Lower lobe of right lung (tissue), 2 donors: ENCODE data around the gene SLC6A19. TPM values are rescaled to one million over a fixed set of nuclear protein-coding genes. Genes with fewer than 3 reads are reported as not detected.

Experiments used
- ATAC-seq, 2 donors: fragments of 200-7000 bp; cut with Tn5 transposase; one replicate each; pipeline ENCODE4 v1.9.1; 2020 to 2022; ENCODE audit warnings: mild to moderate bottlenecking in 2 of 2, moderate library complexity in 2 of 2
- DNase-seq: peaks from one replicate; pipeline ENCODE4 v3.0.0-alpha.2; 2020
- H3K27ac ChIP-seq: fragments of 200-600 bp; one replicate; pipeline ENCODE4 v1.8.0; 2022
- H3K27me3 ChIP-seq: fragments of 200-600 bp; one replicate; pipeline ENCODE4 v1.8.0; 2022; ENCODE audit warnings: low read depth
- H3K36me3 ChIP-seq: fragments of 200-600 bp; one replicate; pipeline ENCODE4 v1.8.0; 2022; ENCODE audit warnings: mild to moderate bottlenecking
- H3K4me1 ChIP-seq: fragments of 200-600 bp; one replicate; pipeline ENCODE4 v1.8.0; 2022
- H3K4me3 ChIP-seq: fragments of 200-600 bp; one replicate; pipeline ENCODE4 v1.8.0; 2022; ENCODE audit warnings: mild to moderate bottlenecking
- H3K9me3 ChIP-seq: fragments of 200-600 bp; one replicate; pipeline ENCODE4 v1.8.0; 2022
- intact Hi-C: fragments of 100-400 bp; cut with DNase I; formaldehyde crosslinking; loops from one replicate; pipeline ENCODE4 v1.11.0; 2022
- total RNA-seq: library from RNA; stranded (reverse); fragmentation: NEBNext Ultra II Directional; extraction: Animal tissue kit (Norgen Biotek cat#: 25700); gene quantifications from one replicate; pipeline ENCODE4 v1.2.1, GENCODE V29; 2021
- TF ChIP-seq, protein P1 (sequence below): fragments of 200-600 bp; IDR thresholded peaks from one replicate; pipeline ENCODE4 v1.8.0; 2022; ENCODE audit warnings: antibody characterized with exemption, mild to moderate bottlenecking
- donor health status: DM: no; HTN: yes; CAD: no; lungs with severe emphysema.

SLC6A19 gene
- total RNA-seq, 1 donor from 2014 or later: not detected

- Histone ChIP-seq H3K27me3 (peaks cover 6% of the 10 kb centered on the region), H3K4me1 (no peaks in the 10 kb centered on the region), H3K9me3 (no peaks in the 10 kb centered on the region), H3K27ac (no peak overlapping the region), H3K4me3 (no peak overlapping the region), H3K36me3 (no peaks in the 10 kb centered on the region)
- peak; percentile 43 for DNase-seq
- intact Hi-C loops: no loop called here
- TF ChIP-seq, protein P1, sequence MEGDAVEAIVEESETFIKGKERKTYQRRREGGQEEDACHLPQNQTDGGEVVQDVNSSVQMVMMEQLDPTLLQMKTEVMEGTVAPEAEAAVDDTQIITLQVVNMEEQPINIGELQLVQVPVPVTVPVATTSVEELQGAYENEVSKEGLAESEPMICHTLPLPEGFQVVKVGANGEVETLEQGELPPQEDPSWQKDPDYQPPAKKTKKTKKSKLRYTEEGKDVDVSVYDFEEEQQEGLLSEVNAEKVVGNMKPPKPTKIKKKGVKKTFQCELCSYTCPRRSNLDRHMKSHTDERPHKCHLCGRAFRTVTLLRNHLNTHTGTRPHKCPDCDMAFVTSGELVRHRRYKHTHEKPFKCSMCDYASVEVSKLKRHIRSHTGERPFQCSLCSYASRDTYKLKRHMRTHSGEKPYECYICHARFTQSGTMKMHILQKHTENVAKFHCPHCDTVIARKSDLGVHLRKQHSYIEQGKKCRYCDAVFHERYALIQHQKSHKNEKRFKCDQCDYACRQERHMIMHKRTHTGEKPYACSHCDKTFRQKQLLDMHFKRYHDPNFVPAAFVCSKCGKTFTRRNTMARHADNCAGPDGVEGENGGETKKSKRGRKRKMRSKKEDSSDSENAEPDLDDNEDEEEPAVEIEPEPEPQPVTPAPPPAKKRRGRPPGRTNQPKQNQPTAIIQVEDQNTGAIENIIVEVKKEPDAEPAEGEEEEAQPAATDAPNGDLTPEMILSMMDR: no peak
- ATAC-seq: no peak
Measured at GRCh38 chr5:1180096-1180495, 21.3 kb upstream of the SLC6A19 start.

GRCh38 chr5:1180841-1181271 lies 20.5 kb upstream of the SLC6A19 start:
- Histone ChIP-seq H3K36me3 (no peaks in the 10 kb centered on the region), H3K27ac (no peak overlapping the region), H3K4me3 (no peak overlapping the region), H3K27me3 (peaks cover 6% of the 10 kb centered on the region), H3K9me3 (no peaks in the 10 kb centered on the region), H3K4me1 (peaks cover 7% of the 10 kb centered on the region)
- ATAC-seq (no peak), DNase-seq (peak; percentile 29)
- TF ChIP-seq, protein P1: no peak
- intact Hi-C loops: no loop called here

DNA sequence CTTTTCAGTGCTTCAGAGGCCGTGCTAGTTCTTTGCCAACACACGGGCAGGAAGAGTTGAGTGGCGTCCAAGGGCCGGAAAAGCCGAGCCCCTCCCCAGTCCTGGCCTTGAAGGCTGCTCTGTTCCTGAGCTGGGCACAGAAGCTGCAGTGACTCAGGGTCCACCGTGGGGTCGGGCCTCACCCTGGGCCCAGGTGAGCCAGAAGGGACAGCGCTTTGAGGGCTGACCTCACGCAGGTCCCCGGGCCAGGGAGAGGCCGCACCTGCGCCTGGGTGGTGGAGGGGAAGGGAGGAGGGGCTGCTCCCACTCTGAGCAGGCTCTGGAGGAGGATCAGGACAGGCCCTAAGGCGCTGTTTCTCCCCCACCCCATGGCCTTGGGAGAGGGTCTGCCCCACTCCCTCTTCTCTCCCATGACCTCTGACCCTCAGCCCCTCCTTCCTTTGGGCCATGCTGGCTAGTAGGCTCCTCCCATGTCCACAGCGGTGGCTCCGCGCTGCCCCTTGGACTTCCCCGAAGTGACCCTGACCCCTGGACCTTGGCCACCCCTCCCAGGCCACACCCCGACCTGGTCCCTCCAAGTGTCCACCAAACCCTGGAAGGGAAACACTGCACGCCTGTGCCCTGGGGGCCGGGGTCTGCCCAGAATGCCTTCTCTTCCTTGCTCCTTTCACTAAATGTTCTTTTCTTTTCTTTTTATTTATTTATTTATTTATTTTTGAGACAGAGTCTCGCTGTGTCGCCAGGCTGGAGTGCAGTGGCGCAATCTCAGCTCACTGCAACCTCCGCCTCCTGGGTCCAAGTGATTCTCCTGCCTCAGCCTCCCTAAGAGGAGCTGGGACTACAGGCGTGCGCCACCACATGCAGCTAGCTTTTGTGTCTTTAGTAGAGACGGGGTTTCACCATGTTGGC lies 19.7 kb upstream of the SLC6A19 start:
- no peak for ATAC-seq
- intact Hi-C loops: no loop called here

DNA sequence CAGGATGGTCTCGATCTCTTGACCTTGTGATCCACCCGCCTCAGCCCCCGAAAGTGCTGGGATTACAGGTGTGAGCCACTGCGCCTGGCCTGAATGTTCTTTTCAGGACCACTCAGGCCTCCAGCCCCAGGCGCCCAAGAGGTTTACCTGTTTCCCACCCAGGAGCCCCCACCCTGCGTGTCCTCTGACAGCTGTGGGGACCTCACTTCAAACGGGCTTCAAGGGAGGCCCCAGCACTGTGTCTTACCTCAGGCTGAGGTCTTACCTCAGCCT lies 19.1 kb upstream of the SLC6A19 start:
- intact Hi-C loops: no loop called here
- ATAC-seq: no peak

More for the DNA sequence above, 19.7 kb upstream of the SLC6A19 start:
- H3K36me3 ChIP-seq: no peaks in the 10 kb centered on the region
- H3K9me3 ChIP-seq: no peaks in the 10 kb centered on the region
- TF ChIP-seq, protein P1: no peak
- peaks cover 8% of the 10 kb centered on the region for H3K27me3 ChIP-seq
- peaks cover 13% of the 10 kb centered on the region for H3K4me1 ChIP-seq
- no peak overlapping the region for H3K27ac ChIP-seq
- H3K4me3 ChIP-seq: no peak overlapping the region
- peak; percentile 24 for DNase-seq

DNA sequence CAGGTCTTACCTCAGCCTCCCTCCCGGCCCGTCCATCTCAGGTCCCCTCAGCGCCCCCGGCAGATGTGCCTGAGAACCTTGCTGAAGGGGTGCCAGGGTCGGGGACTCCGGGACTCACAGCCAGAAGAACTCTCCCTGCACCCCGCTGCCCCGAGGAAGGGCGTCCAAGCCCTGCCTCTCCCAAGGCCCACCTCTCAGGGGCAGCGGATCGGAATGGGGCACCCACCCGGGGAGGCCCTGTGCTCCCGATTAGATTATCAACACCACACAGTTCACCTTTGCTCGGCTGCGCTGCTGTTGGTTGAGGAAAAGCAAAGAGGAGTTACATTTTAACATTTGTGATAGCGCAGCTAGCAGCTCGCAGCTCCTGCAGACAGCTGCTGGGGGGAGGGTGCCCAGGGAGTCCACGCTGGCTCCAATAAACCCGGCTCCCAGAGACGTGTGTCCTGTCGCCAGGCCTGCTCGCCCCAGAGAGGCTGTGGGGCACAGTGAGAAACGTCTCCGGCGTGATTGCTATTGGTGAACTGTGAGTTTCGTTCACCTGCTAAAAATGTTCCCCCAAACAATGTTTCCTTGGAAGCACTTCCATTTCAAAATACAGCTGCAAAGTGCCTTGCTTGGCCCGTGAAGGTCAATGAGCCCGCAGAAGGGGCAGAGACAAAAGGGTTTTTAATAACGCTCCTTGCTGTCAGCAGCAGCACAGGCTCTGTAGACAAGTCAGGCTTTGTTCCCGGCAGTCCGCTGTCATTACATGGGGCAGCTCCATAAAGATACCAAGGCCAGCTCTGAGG lies 18.6 kb upstream of the SLC6A19 start:
- peak; percentile 38 for DNase-seq
- no peak overlapping the region for H3K27ac ChIP-seq
- H3K27me3 ChIP-seq: peaks cover 12% of the 10 kb centered on the region

More for the DNA sequence above, 19.1 kb upstream of the SLC6A19 start:
- Histone ChIP-seq H3K27me3 (peaks cover 12% of the 10 kb centered on the region), H3K4me3 (no peak overlapping the region), H3K36me3 (no peaks in the 10 kb centered on the region), H3K27ac (no peak overlapping the region), H3K4me1 (peaks cover 13% of the 10 kb centered on the region), H3K9me3 (no peaks in the 10 kb centered on the region)
- no peak for DNase-seq
- TF ChIP-seq, protein P1: no peak

More for the DNA sequence above, 18.6 kb upstream of the SLC6A19 start:
- Histone ChIP-seq H3K36me3 (no peaks in the 10 kb centered on the region), H3K4me3 (no peak overlapping the region), H3K9me3 (no peaks in the 10 kb centered on the region), H3K4me1 (peaks cover 13% of the 10 kb centered on the region)
- intact Hi-C loops: no loop called here
- TF ChIP-seq, protein P1: no peak
- no peak for ATAC-seq
